GM23248 (cell line): ENCODE measurements around the gene FOXP2. TPM values are rescaled to one million over a fixed set of nuclear protein-coding genes. Genes with fewer than 3 reads are reported as not detected.

Experiments
- DNase-seq: peaks from one replicate; pipeline ENCODE4 v3.0.0-alpha.2; 2015
- H2AFZ ChIP-seq: fragments of 200-600 bp; sonication (generic); 2 replicates; pipeline ENCODE4 v1.6.1; 2016; ENCODE audit warnings: antibody characterized with exemption
- H3F3A ChIP-seq: fragments of 200-600 bp; sonication (generic); 2 replicates; pipeline ENCODE4 v1.6.1; 2016; ENCODE audit warnings: mild to moderate bottlenecking, antibody characterized with exemption, mixed run types; ENCODE audit not compliant: insufficient read depth
- H3K27ac ChIP-seq: fragments of 200-600 bp; sonication (generic); 2 replicates; pipeline ENCODE4 v1.5.1; 2016; ENCODE audit warnings: mild to moderate bottlenecking
- H3K27me3 ChIP-seq: fragments of 200-600 bp; sonication (generic); replicated peaks from 2 replicates; pipeline ENCODE4 v1.6.1; 2016; ENCODE audit warnings: mild to moderate bottlenecking; ENCODE audit not compliant: insufficient read depth
- H3K36me3 ChIP-seq: fragments of 200-600 bp; sonication (generic); 2 replicates; pipeline ENCODE4 v1.6.1; 2016; ENCODE audit warnings: low read depth, mild to moderate bottlenecking
- H3K4me1 ChIP-seq: fragments of 200-600 bp; sonication (generic); 2 replicates; pipeline ENCODE4 v1.6.1; 2016; ENCODE audit warnings: mild to moderate bottlenecking; ENCODE audit not compliant: insufficient read depth
- H3K4me2 ChIP-seq: fragments of 200-600 bp; sonication (generic); one replicate; pipeline ENCODE4 v1.6.1; 2016; ENCODE audit warnings: mild to moderate bottlenecking; ENCODE audit not compliant: unreplicated experiment
- H3K4me3 ChIP-seq: fragments of 200-600 bp; sonication (generic); 2 replicates; pipeline ENCODE4 v1.5.1; 2016; ENCODE audit warnings: mild to moderate bottlenecking
- H3K79me2 ChIP-seq: fragments of 200-600 bp; sonication (generic); 2 replicates; pipeline ENCODE4 v1.6.1; 2016; ENCODE audit warnings: mild to moderate bottlenecking; ENCODE audit not compliant: insufficient read depth
- H3K9ac ChIP-seq: fragments of 200-600 bp; sonication (generic); 2 replicates; pipeline ENCODE4 v1.6.1; 2016; ENCODE audit warnings: mild to moderate bottlenecking
- H3K9me2 ChIP-seq: fragments of 200-600 bp; sonication (generic); 2 replicates; pipeline ENCODE4 v1.6.1; 2016; ENCODE audit warnings: mixed run types, mild to moderate bottlenecking, moderate library complexity; ENCODE audit not compliant: insufficient read depth
- H3K9me3 ChIP-seq: fragments of 200-600 bp; sonication (generic); one replicate; pipeline ENCODE4 v1.6.1; 2017; ENCODE audit warnings: low read depth
- H4K20me1 ChIP-seq: fragments of 200-600 bp; sonication (generic); 2 replicates; pipeline ENCODE4 v1.6.0; 2016; ENCODE audit not compliant: insufficient read depth
- EZH2 ChIP-seq: fragments of 200-600 bp; sonication (generic); IDR thresholded peaks from 2 replicates; pipeline ENCODE4 v1.6.1; 2018; ENCODE audit warnings: antibody characterized with exemption, mild to moderate bottlenecking; ENCODE audit not compliant: insufficient read depth, poor library complexity, severe bottlenecking
- EZH2phosphoT487 ChIP-seq: fragments of 200-600 bp; sonication (generic); IDR thresholded peaks from 2 replicates; pipeline ENCODE4 v1.6.1; 2018; ENCODE audit warnings: antibody characterized with exemption, moderate library complexity, mild to moderate bottlenecking, low read depth; ENCODE audit not compliant: insufficient read depth
- WGBS, 2 experiments: methylation state at CpG; one replicate each; pipeline ENCODE4 v1.1.6; 2015 to 2017; ENCODE audit warnings: low lambda C conversion rate in 2 of 2, low coverage in 1 of 2; ENCODE audit errors: missing lambda C conversion rate in 2 of 2; 5-methylcytosine and 5-hydroxymethylcytosine counted together
- in situ Hi-C: fragments of 300-500 bp; cut with MboI; formaldehyde crosslinking; loops from 2 replicates; pipeline ENCODE4 v1.15.0; 2020
- polyA plus RNA-seq: library from polyadenylated mRNA; unstranded; fragments of >200 nt; fragmentation: Nextera tagmentation; extraction: Ambion mirVana; gene quantifications from 2 replicates; pipeline ENCODE4 v1.2.1, GENCODE V29; 2016
- total RNA-seq: library from RNA; depleted of rRNA; stranded (reverse); fragments of >200 nt; shearing (Covaris generic); gene quantifications from 2 replicates; pipeline ENCODE4 v1.2.3, GENCODE V29; 2014

FOXP2 gene
- total and polyA plus RNA-seq, 2 experiments from 2014 or later, result 2.3 to 5.0 TPM

- Histone ChIP-seq H3K27ac (no peak overlapping the region), H3K4me3 (no peak overlapping the region), H3K36me3 (no peaks in the 10 kb centered on the region), H3K4me2 (no peak overlapping the region), H3K27me3 (no peaks in the 10 kb centered on the region), H3K79me2 (no peaks in the 10 kb centered on the region), H3K9me2 (no peaks in the 10 kb centered on the region), H4K20me1 (no peaks in the 10 kb centered on the region), H3F3A (0 out of 2 replicates have a peak, but pooled peaks cover 6% of the 10 kb centered on the region), H3K9ac (no peak overlapping the region), H3K9me3 (no peaks in the 10 kb centered on the region), H2AFZ (no peak overlapping the region), H3K4me1 (0 out of 2 replicates have a peak, but pooled peaks cover 8% of the 10 kb centered on the region)
- TF ChIP-seq EZH2phosphoT487 (no peak), EZH2 (no peak)
- 3% methylated on average over 1 of the region's 1 CpG for WGBS, 2 experiments
- peak; percentile 18 for DNase-seq
- in situ Hi-C loops, result no loop called here
These were observed 133.7 kb downstream of the FOXP2 start for GRCh38 chr7:114548081-114548980.

DNA sequence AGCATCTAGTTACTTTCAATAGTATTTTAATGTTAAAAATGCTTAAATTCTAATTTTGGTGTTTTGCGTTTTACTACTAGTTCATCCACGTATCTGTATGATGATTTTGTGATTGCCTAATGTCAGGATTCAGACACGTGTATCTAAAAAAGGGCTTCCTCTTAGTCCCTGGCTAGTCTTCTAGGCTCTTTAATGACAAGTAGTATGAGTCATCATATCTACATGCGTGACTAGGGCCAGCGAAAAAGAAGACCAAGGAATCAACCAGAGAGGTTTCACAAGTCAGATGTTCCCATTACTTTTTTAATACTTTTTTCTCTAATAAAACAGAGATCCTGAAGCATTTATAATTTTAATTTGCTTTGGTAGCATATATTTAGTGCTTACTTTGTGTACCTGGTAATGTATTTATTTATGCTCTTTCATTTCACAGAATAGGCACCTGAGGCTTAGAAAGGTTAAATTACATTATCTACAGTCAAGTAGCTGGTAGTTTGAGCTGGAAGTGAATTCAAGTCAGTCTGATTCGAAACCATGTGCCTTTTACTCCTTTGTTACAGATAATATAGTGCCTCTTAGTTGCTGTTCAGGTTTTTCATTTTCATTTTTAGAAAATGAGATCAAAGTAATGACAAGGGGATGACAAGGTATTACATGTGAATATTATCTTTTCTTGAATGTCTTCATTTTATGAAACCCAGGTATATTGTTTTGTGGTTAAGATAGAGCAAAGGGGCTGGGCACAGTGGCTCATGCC is 140.3 kb downstream of the FOXP2 start:
- Histone ChIP-seq H4K20me1 (no peaks in the 10 kb centered on the region), H3K4me3 (no peak overlapping the region), H3K36me3 (no peaks in the 10 kb centered on the region), H3K27me3 (no peaks in the 10 kb centered on the region), H3K27ac (no peak overlapping the region), H2AFZ (no peak overlapping the region), H3K9me3 (no peaks in the 10 kb centered on the region), H3K9me2 (no peaks in the 10 kb centered on the region), H3K9ac (no peak overlapping the region), H3K79me2 (no peaks in the 10 kb centered on the region), H3K4me1 (0 out of 2 replicates have a peak, but pooled peaks cover 11% of the 10 kb centered on the region), H3F3A (no peaks in the 10 kb centered on the region), H3K4me2 (peak overlapping the region; percentile 2)
- DNase-seq, result peak; percentile 86
- in situ Hi-C loops, result no loop called here
- WGBS, 2 experiments, result 42 to 44% methylated on average over 6 of the region's 6 CpGs
- no peak for TF ChIP-seq EZH2phosphoT487
- TF ChIP-seq EZH2, result no peak

DNA sequence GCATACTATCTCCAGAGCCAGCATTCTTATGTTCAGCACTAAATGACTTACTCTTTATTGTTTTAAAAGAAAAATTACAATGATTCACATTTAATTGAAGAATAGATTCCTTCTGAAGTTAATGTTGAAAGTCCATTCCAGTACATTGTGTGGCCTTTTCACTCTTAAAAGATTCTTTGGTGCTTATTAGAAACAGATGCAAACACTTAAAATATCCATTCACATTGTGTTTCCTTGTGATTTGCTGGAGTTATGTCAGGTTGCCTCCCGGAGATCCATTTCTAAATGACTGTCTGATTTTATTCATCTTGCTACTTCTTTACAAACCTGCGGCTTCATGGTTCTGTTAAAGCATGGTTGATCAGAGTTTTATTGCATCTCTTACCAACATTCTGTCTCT is 152.8 kb downstream of the FOXP2 start:
- no peak for TF ChIP-seq EZH2phosphoT487
- TF ChIP-seq EZH2, result no peak

GRCh38 chr7:114569220-114569619 is 154.6 kb downstream of the FOXP2 start:
- Histone ChIP-seq H3K36me3 (no peaks in the 10 kb centered on the region), H3K9ac (no peak overlapping the region), H3K9me3 (no peaks in the 10 kb centered on the region), H3K9me2 (peaks cover 4% of the 10 kb centered on the region; the same call in 1 of the 2 replicates), H2AFZ (no peak overlapping the region), H3F3A (no peaks in the 10 kb centered on the region), H4K20me1 (no peaks in the 10 kb centered on the region), H3K4me2 (no peak overlapping the region), H3K27ac (no peak overlapping the region), H3K4me1 (peaks cover 12% of the 10 kb centered on the region; the same call in 1 of the 2 replicates), H3K27me3 (no peaks in the 10 kb centered on the region), H3K79me2 (no peaks in the 10 kb centered on the region), H3K4me3 (no peak overlapping the region)
- TF ChIP-seq EZH2, result no peak
- no peak for TF ChIP-seq EZH2phosphoT487
- no peak for DNase-seq
- in situ Hi-C loops, result no loop called here
- 94 to 100% methylated on average over 1 of the region's 1 CpG for WGBS, 2 experiments

More for the DNA sequence above, 152.8 kb downstream of the FOXP2 start:
- no peak overlapping the region for H3K4me2 ChIP-seq
- no peaks in the 10 kb centered on the region for H3K27me3 ChIP-seq
- H3K36me3 ChIP-seq, result no peaks in the 10 kb centered on the region
- H3K79me2 ChIP-seq, result no peaks in the 10 kb centered on the region
- peak; percentile 32 for DNase-seq
- peaks cover 9% of the 10 kb centered on the region; the same call in 1 of the 2 replicates for H3K4me1 ChIP-seq
- H2AFZ ChIP-seq, result no peak overlapping the region
- H3K4me3 ChIP-seq, result no peak overlapping the region
- no peaks in the 10 kb centered on the region for H3F3A ChIP-seq
- H3K9me2 ChIP-seq, result peaks cover 4% of the 10 kb centered on the region; the same call in 1 of the 2 replicates
- H3K9ac ChIP-seq, result no peak overlapping the region
- 20 to 27% methylated on average over 2 of the region's 2 CpGs for WGBS, 2 experiments
- H4K20me1 ChIP-seq, result no peaks in the 10 kb centered on the region
- no peak overlapping the region for H3K27ac ChIP-seq
- H3K9me3 ChIP-seq, result no peaks in the 10 kb centered on the region
- in situ Hi-C loops, result no loop called here
